Hepatic stellate cell (primary cell): Measurements from ENCODE around the gene RAB31.
"Not testable (repeated sequence)": the region's sequence is repeated elsewhere in the genome, so short reads cannot be mapped to it uniquely, and the experiment has no call there.

Source experiments
- DNase-seq: peaks from one replicate; pipeline ENCODE4 v3.0.0; 2011; ENCODE audit warnings: low spot score

Gene RAB31

GRCh38 chr18:9758624-9759075 lies 50.5 kb downstream of the RAB31 start:
- no peak for DNase-seq

- no peak for DNase-seq
Measured at GRCh38 chr18:9760641-9761040, 52.5 kb downstream of the RAB31 start.

- no peak for DNase-seq
Measured at GRCh38 chr18:9762526-9762925, 54.4 kb downstream of the RAB31 start.

- DNase-seq: no peak
Measured at GRCh38 chr18:9763157-9763556, 55.1 kb downstream of the RAB31 start.

GRCh38 chr18:9764011-9764481 lies 55.9 kb downstream of the RAB31 start:
- no peak for DNase-seq

- no peak for DNase-seq
Measured at GRCh38 chr18:9765501-9765900, 57.4 kb downstream of the RAB31 start.

GRCh38 chr18:9766076-9766481 lies 58.0 kb downstream of the RAB31 start:
- DNase-seq: no peak

- no peak for DNase-seq
Measured at GRCh38 chr18:9766740-9767139, 58.6 kb downstream of the RAB31 start.

- not testable (repeated sequence) for DNase-seq
Measured at GRCh38 chr18:9768071-9768691, 60.1 kb downstream of the RAB31 start.

GRCh38 chr18:9770111-9770510 lies 62.0 kb downstream of the RAB31 start:
- not testable (repeated sequence) for DNase-seq

- DNase-seq: peak; percentile 73
Measured at GRCh38 chr18:9771261-9771976, 63.3 kb downstream of the RAB31 start.

GRCh38 chr18:9771977-9772660 lies 64.0 kb downstream of the RAB31 start:
- no peak for DNase-seq

- no peak for DNase-seq
Measured at GRCh38 chr18:9772847-9773677, 65.0 kb downstream of the RAB31 start.

GRCh38 chr18:9774150-9774549 lies 66.0 kb downstream of the RAB31 start:
- no peak for DNase-seq

GRCh38 chr18:9775178-9775577 lies 67.1 kb downstream of the RAB31 start:
- DNase-seq: no peak

- no peak for DNase-seq
Measured at GRCh38 chr18:9779630-9780029, 71.5 kb downstream of the RAB31 start.

- DNase-seq: peak; percentile 36
Measured at GRCh38 chr18:9782073-9782857, 74.2 kb downstream of the RAB31 start.

- no peak for DNase-seq
Measured at GRCh38 chr18:9786631-9787030, 78.5 kb downstream of the RAB31 start.

GRCh38 chr18:9787036-9787435 lies 78.9 kb downstream of the RAB31 start:
- no peak for DNase-seq

GRCh38 chr18:9787712-9788111 lies 79.6 kb downstream of the RAB31 start:
- no peak for DNase-seq

GRCh38 chr18:9788140-9788539 lies 80.0 kb downstream of the RAB31 start:
- no peak for DNase-seq
